Measurements from ENCODE around the gene TCEA3. TPM values are rescaled to one million over a fixed set of nuclear protein-coding genes. Genes with fewer than 3 reads are reported as not detected.

TCEA3 gene
- total RNA-seq, 4 donors from 2014 or later = 21.4 to 45.8 (median 26.6) TPM

- ATAC-seq = peak; percentile 87
- Histone ChIP-seq H3K4me1 (peaks cover 5 to 56% (median 32%) of the 10 kb centered on the region in 3 donors), H3K4me3 (peak overlapping the region; percentile 46 to 64), H3K27ac (peak overlapping the region; percentile 86 to 100 (median 97)), H3K27me3 (no peaks in the 10 kb centered on the region), H3K9me3 (peaks cover 0 to 12% (median 0%) of the 10 kb centered on the region in 3 donors), H3K36me3 (peaks cover 0 to 32% of the 10 kb centered on the region in 2 donors)
- 0 to 3% methylated on average over 6 to 9 of the region's 61 CpGs for WGBS, 2 donors (ENCODE audit: low coverage in 1 of 2)
- TF ChIP-seq EP300 (IDR thresholded peaks at IDR 0.05) (no peak), CTCF (IDR thresholded peaks at IDR 0.05) (peak in 2 of 4 experiments; percentile 16 to 36), POLR2AphosphoS5 (IDR thresholded peaks at IDR 0.05) (peak; percentile 83), POLR2A (IDR thresholded peaks at IDR 0.05) (peak; percentile 77 to 89)
Observed at GRCh38 chr1:23368562-23369334, 55.8 kb downstream of the TCEA3 start.

GRCh38 chr1:23367791-23368561 is 56.6 kb downstream of the TCEA3 start:
- Histone ChIP-seq H3K36me3 (peaks cover 1 to 39% of the 10 kb centered on the region in 2 donors), H3K9me3 (peaks cover 0 to 20% (median 0%) of the 10 kb centered on the region in 3 donors), H3K4me1 (peaks cover 5 to 56% (median 32%) of the 10 kb centered on the region in 3 donors), H3K27ac (peak overlapping the region; percentile 86 to 100 (median 97)), H3K4me3 (peak overlapping the region; percentile 46 to 64), H3K27me3 (no peaks in the 10 kb centered on the region)
- peak; percentile 97 for ATAC-seq
- WGBS, 2 donors (ENCODE audit: low coverage in 1 of 2) = 1 to 7% methylated on average over 2 to 20 of the region's 41 CpGs
- TF ChIP-seq POLR2A (IDR thresholded peaks at IDR 0.05) (peak; percentile 70 to 75), CTCF (IDR thresholded peaks at IDR 0.05) (peak in 1 of 4 experiments; percentile 25), EP300 (IDR thresholded peaks at IDR 0.05) (no peak), POLR2AphosphoS5 (IDR thresholded peaks at IDR 0.05) (peak; percentile 82)

- H3K27me3 ChIP-seq = no peaks in the 10 kb centered on the region
- WGBS, 2 donors (ENCODE audit: low coverage in 1 of 2) = 40 to 58% methylated on average over 4 to 8 of the region's 9 CpGs
- H3K9me3 ChIP-seq = peaks cover 1 to 26% (median 6%) of the 10 kb centered on the region in 3 donors
- peak overlapping the region; percentile 46 to 64 for H3K4me3 ChIP-seq
- peak overlapping the region; percentile 44 to 100 (median 97) for H3K27ac ChIP-seq
- no peak for ATAC-seq
- TF ChIP-seq POLR2AphosphoS5 (IDR thresholded peaks at IDR 0.05) (no peak), EP300 (IDR thresholded peaks at IDR 0.05) (no peak)
- H3K4me1 ChIP-seq = peaks cover 5 to 52% (median 32%) of the 10 kb centered on the region in 3 donors
- peaks cover 7 to 45% of the 10 kb centered on the region in 2 donors for H3K36me3 ChIP-seq
Observed at GRCh38 chr1:23367451-23367790, 57.1 kb downstream of the TCEA3 start.

GRCh38 chr1:23366598-23366997 is 58.0 kb downstream of the TCEA3 start:
- Histone ChIP-seq H3K27ac (no peak overlapping the region), H3K27me3 (no peaks in the 10 kb centered on the region), H3K4me1 (peaks cover 5 to 44% (median 30%) of the 10 kb centered on the region in 3 donors), H3K4me3 (peak overlapping the region in 1 of 2 donors; percentile 64), H3K9me3 (peaks cover 3 to 34% (median 12%) of the 10 kb centered on the region in 3 donors), H3K36me3 (peaks cover 15 to 53% of the 10 kb centered on the region in 2 donors)
- WGBS, 2 donors (ENCODE audit: low coverage in 1 of 2) = 75 to 91% methylated on average over 4 to 5 of the region's 5 CpGs
- TF ChIP-seq CTCF (IDR thresholded peaks at IDR 0.05) (no peak), EP300 (IDR thresholded peaks at IDR 0.05) (no peak), POLR2AphosphoS5 (IDR thresholded peaks at IDR 0.05) (no peak), POLR2A (IDR thresholded peaks at IDR 0.05) (no peak)
- ATAC-seq = no peak

GRCh38 chr1:23366146-23366545 is 58.4 kb downstream of the TCEA3 start:
- Histone ChIP-seq H3K4me3 (no peak overlapping the region), H3K27ac (no peak overlapping the region), H3K9me3 (peaks cover 3 to 38% (median 17%) of the 10 kb centered on the region in 3 donors), H3K36me3 (peaks cover 20 to 58% of the 10 kb centered on the region in 2 donors), H3K27me3 (no peaks in the 10 kb centered on the region), H3K4me1 (peaks cover 4 to 40% (median 25%) of the 10 kb centered on the region in 3 donors)
- ATAC-seq = no peak
- WGBS, 2 donors (ENCODE audit: low coverage in 1 of 2) = 83% methylated on average over 2 of the region's 2 CpGs; no CpG with 5 or more reads in 1 of the 2 donors
- no peak for TF ChIP-seq POLR2AphosphoS5 (IDR thresholded peaks at IDR 0.05)
- no peak for TF ChIP-seq EP300 (IDR thresholded peaks at IDR 0.05)
- TF ChIP-seq POLR2A (IDR thresholded peaks at IDR 0.05) = no peak

All from gastroesophageal sphincter (tissue), 4 donors.